Astrocyte of the spinal cord (primary cell): Measurements from ENCODE around the gene ELOB.

Source experiments
- DNase-seq: peaks from one replicate; pipeline ENCODE4 v3.0.0; 2011; ENCODE audit warnings: low read depth, low spot score
- H3K4me3 ChIP-seq: 2 replicates; pipeline ENCODE4 v1.5.1; 2011; ENCODE audit warnings: low read depth, mild to moderate bottlenecking, low read length, moderate library complexity
- in situ Hi-C: cut with HindIII; loops from 2 replicates; pipeline ENCODE4 v1.10.0; 2017; ENCODE audit warnings: low sequenced_read_pairs
- TF ChIP-seq, protein P1 (sequence below): IDR thresholded peaks from 2 replicates; pipeline ENCODE4 v1.5.1; 2012; ENCODE audit warnings: low read depth, mild to moderate bottlenecking, low read length, inconsistent platforms

The ELOB gene

DNA sequence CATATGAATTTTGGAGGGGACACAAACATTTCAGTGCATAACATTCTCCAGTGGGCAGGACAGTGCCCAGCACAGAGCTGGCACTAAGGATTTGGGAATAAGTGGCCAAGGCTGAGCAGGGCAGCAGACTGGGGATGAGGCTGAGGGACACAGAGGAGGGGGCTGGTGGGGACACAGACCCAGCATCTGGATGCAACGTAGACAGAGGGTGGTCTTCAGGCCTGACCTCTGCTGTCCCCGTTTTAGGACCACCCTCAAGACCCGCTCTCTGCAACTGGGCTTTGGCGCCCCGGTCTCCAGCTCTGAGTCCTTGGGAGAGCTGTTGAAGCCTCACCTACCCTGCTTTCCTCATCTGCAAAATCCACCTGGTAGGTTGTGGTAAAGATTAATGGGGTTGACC lies 13.6 kb upstream of the ELOB start:
- in situ Hi-C loops = no loop called here

DNA sequence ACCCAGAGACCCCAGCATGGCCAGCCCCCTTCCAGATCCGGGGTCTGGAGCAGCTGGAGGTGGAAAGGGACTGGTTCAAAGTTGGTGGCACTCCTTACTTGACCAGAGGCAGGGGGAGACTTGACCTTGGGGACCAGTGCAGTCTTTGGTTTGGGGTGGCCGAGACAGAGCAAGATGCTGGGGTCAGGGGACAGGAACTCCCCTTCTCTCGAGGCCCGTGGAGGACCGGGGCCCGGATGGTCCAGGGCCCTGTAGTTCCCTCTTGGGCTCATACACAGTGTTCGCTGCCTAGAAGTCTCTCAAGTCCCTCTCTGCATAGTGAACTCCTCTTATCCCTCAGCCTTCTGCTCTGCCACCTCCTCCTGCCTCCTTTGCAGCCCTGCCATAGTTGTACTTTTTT lies 10.9 kb upstream of the ELOB start:
- TF ChIP-seq, protein P1, sequence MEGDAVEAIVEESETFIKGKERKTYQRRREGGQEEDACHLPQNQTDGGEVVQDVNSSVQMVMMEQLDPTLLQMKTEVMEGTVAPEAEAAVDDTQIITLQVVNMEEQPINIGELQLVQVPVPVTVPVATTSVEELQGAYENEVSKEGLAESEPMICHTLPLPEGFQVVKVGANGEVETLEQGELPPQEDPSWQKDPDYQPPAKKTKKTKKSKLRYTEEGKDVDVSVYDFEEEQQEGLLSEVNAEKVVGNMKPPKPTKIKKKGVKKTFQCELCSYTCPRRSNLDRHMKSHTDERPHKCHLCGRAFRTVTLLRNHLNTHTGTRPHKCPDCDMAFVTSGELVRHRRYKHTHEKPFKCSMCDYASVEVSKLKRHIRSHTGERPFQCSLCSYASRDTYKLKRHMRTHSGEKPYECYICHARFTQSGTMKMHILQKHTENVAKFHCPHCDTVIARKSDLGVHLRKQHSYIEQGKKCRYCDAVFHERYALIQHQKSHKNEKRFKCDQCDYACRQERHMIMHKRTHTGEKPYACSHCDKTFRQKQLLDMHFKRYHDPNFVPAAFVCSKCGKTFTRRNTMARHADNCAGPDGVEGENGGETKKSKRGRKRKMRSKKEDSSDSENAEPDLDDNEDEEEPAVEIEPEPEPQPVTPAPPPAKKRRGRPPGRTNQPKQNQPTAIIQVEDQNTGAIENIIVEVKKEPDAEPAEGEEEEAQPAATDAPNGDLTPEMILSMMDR = no peak
- H3K4me3 ChIP-seq = no peak overlapping the region
- in situ Hi-C loops = no loop called here
- no peak for DNase-seq

More for the DNA sequence above, 13.6 kb upstream of the ELOB start:
- no peak for DNase-seq
- TF ChIP-seq, protein P1 = no peak
- no peak overlapping the region for H3K4me3 ChIP-seq

DNA sequence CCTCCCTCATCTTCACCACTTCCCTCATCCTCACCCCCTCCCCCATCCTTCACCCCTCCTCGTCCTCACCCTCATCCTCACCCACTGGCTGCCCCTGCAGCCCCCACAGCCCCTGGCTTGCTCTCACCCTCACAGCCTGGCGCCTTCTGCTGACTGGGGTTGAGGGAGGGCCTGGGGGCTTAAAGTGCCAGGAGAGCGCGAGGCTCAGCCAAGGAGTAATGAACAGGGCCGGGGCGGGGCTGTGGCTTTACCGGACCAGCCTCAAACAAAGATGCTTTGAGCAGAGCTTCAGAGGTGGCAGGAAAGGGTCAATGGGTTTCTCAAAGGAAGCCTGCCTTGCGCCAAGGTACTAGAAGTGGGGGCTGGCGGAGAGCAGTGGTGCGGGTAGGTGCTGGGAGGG lies 10.3 kb upstream of the ELOB start, which contains the start of gene PRSS33:
PRSS33 (minus strand) TSS at position 155 of the 400 bp plus-strand sequence. CDS start 1,013 bp downstream, outside the sequence.
- H3K4me3 ChIP-seq = no peak within 1 kb of the TSS
- TF ChIP-seq, protein P1 = no peak
- in situ Hi-C loops = no loop called here
- DNase-seq = no peak

DNA sequence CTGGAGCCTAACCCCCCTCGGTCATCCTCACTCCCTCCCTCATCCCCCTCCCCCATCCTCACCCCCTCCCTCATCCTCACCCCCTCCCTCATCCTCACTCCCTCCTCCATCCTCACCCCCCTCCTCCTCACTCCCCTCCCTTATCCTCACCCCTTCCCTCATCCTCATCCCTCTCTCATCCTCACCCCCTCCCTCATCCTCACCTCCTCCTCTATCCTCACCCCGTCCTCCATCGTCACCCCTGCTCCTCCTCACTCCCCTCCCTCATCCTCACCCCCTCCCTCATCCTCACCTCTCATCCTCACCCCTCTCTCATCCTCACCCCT lies 9.7 kb upstream of the ELOB start:
- DNase-seq = no peak
- H3K4me3 ChIP-seq = no peak overlapping the region
- in situ Hi-C loops = no loop called here
- TF ChIP-seq, protein P1 = no peak

DNA sequence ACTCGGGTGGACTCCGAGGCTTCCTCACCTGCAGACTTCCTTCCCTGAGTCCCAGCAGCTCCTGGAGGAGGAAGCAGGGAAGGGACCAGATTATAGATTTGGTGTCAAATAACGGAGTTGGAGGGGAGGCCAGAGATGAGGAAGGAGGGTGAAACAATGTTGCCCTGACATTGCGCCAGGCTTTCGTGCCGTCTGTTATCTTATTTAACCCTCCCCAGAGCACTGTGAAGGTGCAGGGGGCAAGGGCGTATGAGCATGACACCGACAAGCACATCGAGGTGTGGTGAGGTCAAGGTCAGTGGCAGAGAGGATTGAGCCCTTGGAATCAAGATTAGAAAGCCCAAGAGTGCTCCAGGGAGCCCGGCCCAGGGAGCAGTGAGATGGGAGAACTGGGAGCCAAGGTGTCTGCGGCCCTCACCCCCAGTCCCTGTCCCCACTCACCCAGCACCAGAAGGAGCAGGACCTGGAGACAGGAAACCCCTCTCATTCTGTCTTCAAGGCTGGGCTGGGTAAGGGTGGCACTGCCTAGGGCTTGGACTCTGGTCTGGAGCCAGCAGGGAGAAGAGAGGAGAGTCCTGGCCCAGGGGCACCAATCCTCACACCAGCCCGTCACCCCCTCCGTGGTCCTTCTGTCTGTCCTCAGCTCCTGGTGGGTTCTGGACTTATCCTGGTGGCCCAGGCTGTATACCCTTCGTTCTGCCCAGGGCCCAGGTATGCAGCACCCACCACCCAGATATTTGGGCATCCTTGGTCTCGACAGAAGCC lies 9.2 kb upstream of the ELOB start:
- in situ Hi-C loops = no loop called here
- TF ChIP-seq, protein P1 = no peak
- DNase-seq = no peak
- no peak overlapping the region for H3K4me3 ChIP-seq

DNA sequence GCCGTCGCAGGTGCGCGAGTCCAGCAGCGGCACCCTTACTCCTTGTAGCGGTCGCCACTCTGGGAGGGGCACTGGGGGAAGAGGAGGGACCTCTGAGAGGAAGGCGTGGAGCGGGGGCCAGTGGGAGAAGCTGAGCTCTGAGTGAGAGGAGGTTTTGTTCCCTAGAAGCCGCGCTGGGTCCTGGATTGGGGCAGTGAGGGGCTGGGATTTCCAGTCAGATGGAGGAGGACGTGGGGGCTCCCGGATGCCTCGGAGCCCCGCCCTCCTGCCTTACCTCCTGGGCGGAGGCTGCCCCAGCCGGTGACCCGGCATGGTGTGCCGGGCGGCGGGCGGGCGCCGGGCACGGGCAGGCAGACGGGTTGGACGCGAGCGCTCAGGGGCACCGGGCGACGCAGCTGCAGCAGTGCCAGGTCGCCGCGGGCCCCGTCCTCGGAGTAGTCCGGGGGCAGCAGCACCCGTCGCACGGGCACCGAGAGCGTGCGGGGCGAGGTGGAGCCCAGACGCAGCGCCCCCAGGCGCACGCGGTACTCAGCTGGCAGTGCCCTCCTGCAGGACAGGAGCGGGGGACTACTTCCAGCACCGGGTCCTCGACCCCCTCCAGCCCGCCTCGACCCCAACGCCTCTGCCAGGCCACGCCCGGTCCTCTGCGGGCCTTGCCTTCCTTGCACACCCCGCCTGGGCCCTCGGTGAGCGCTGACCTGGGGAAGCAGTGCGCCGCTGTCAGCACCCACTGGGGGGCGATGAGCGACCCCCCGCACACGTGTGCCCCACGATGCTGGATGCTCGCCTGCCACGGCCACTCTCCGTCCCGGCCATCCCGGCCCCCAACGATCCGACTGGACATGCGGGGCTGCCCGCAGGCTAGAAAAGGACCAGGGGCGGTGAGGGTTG lies 8.3 kb upstream of the ELOB start:
- no peak overlapping the region for H3K4me3 ChIP-seq
- DNase-seq = no peak
- in situ Hi-C loops = no loop called here
- TF ChIP-seq, protein P1 = no peak
